SK-N-SH (cell line): ENCODE results near the gene DDX1. TPM values are rescaled to one million over a fixed set of nuclear protein-coding genes. Genes with fewer than 3 reads are reported as not detected.

Experiments
- CTCF ChIA-PET: fragments of 300-600, 350-600 bp; formaldehyde crosslinking; extraction: SDS; loops from one replicate; lab custom pipeline; 2021; lab: Yijun Ruan, JAX
- POLR2A ChIA-PET: fragments of 350-600 bp; sonication (Branson Sonifier 250); formaldehyde crosslinking; extraction: SDS; loops from one replicate; lab custom pipeline; 2020; ENCODE audit warnings: antibody characterized with exemption, inconsistent platforms; lab: Yijun Ruan, JAX
- DNase-seq: peaks from one replicate; pipeline ENCODE4 v3.0.0; 2012
- H2AFZ ChIP-seq: fragments of 200-600 bp; sonication (generic); 2 replicates; pipeline ENCODE4 v1.8.1; 2016; ENCODE audit warnings: antibody characterized with exemption, mild to moderate bottlenecking, low read depth
- H3F3A ChIP-seq: fragments of 200-600 bp; sonication (generic); replicated peaks from 2 replicates; pipeline ENCODE3; 2016; ENCODE audit warnings: antibody characterized with exemption, mild to moderate bottlenecking; ENCODE audit not compliant: insufficient read depth
- H3K27ac ChIP-seq, 2 experiments: fragments of 200-500 bp in 1 of 2; fragments of 200-600 bp in 1 of 2; sonication (Bioruptor generic) in 1 of 2; sonication (generic), shearing (Covaris generic) in 1 of 2; 2 replicates each; pipeline versions ENCODE4 v1.5.1 to v1.6.1; 2014 to 2016; ENCODE audit warnings: low read depth in 2 of 2, inconsistent platforms in 1 of 2, low read length in 1 of 2, mild to moderate bottlenecking in 1 of 2, mixed read lengths in 1 of 2
- H3K27me3 ChIP-seq: fragments of 200-600 bp; sonication (generic), shearing (Covaris generic); 2 replicates; pipeline ENCODE4 v1.6.1; 2016; ENCODE audit warnings: mixed run types; ENCODE audit not compliant: insufficient read depth
- H3K36me3 ChIP-seq, 2 experiments: fragments of 200-500 bp in 1 of 2; fragments of 200-600 bp in 1 of 2; sonication (Bioruptor generic) in 1 of 2; sonication (generic) in 1 of 2; replicated peaks in 1 of 2; 2 replicates each; pipeline versions ENCODE3 to v1.5.1; 2014 to 2016; ENCODE audit warnings: low read length in 1 of 2, mild to moderate bottlenecking in 1 of 2; ENCODE audit not compliant: insufficient read depth in 2 of 2, control insufficient read depth in 1 of 2
- H3K4me1 ChIP-seq, 2 experiments: fragments of 200-500 bp in 1 of 2; fragments of 200-600 bp in 1 of 2; sonication (Bioruptor generic) in 1 of 2; sonication (generic), shearing (Covaris generic) in 1 of 2; 2 replicates each; pipeline versions ENCODE4 v1.5.1 to v1.6.1; 2014 to 2016; ENCODE audit warnings: low read depth in 1 of 2, low read length in 1 of 2, mixed run types in 1 of 2; ENCODE audit not compliant: insufficient read depth in 2 of 2, control insufficient read depth in 1 of 2
- H3K4me2 ChIP-seq: fragments of 200-600 bp; sonication (generic), shearing (Covaris generic); 2 replicates; pipeline ENCODE4 v1.6.1; 2017; ENCODE audit warnings: mixed run types
- H3K4me3 ChIP-seq, 2 experiments: fragments of 200-500 bp in 1 of 2; fragments of 200-600 bp in 1 of 2; sonication (Bioruptor generic) in 1 of 2; sonication (generic), shearing (Covaris generic) in 1 of 2; 2 replicates each; pipeline versions ENCODE4 v1.5.1 to v1.8.1; 2014 to 2016; ENCODE audit warnings: low read depth in 2 of 2, inconsistent platforms in 1 of 2, low read length in 1 of 2, mild to moderate bottlenecking in 1 of 2, mixed read lengths in 1 of 2, moderate library complexity in 1 of 2
- H3K79me2 ChIP-seq: fragments of 200-600 bp; sonication (generic); 2 replicates; pipeline ENCODE4 v1.8.1; 2017; ENCODE audit warnings: mild to moderate bottlenecking; ENCODE audit not compliant: insufficient read depth
- H3K9ac ChIP-seq: fragments of 200-600 bp; sonication (generic); 2 replicates; pipeline ENCODE4 v1.6.1; 2017; ENCODE audit warnings: mixed run types
- H3K9me2 ChIP-seq: fragments of 200-600 bp; sonication (generic); 2 replicates; pipeline ENCODE4 v1.6.1; 2017; ENCODE audit warnings: mixed run types
- H3K9me3 ChIP-seq: fragments of 200-600 bp; sonication (generic); 2 replicates; pipeline ENCODE4 v1.6.1; 2017; ENCODE audit warnings: mixed run types, mild to moderate bottlenecking, moderate library complexity
- H4K20me1 ChIP-seq: fragments of 200-600 bp; sonication (generic); 2 replicates; pipeline ENCODE4 v1.6.1; 2017; ENCODE audit warnings: mild to moderate bottlenecking, mixed run types; ENCODE audit not compliant: insufficient read depth
- ELF1 ChIP-seq: IDR thresholded peaks from 2 replicates; pipeline ENCODE4 v1.4.0; 2012
- EP300 ChIP-seq, 2 experiments: IDR thresholded peaks; 2 replicates each; pipeline versions ENCODE4 v1.4.0 to v1.6.1; 2012; ENCODE audit warnings: borderline replicate concordance in 1 of 2, low read depth in 1 of 2, low read length in 1 of 2
- FOSL2 ChIP-seq: IDR thresholded peaks from 2 replicates; pipeline ENCODE4 v1.4.0; 2012; ENCODE audit warnings: low read depth, mild to moderate bottlenecking, moderate library complexity, borderline replicate concordance
- FOXM1 ChIP-seq: IDR thresholded peaks from 2 replicates; pipeline ENCODE4 v1.4.0; 2012; ENCODE audit warnings: low read depth, mild to moderate bottlenecking
- GABPA ChIP-seq: IDR thresholded peaks from 2 replicates; pipeline ENCODE4 v1.4.0; 2012; ENCODE audit warnings: low read depth, mild to moderate bottlenecking
- GATA2 ChIP-seq: sonication (generic); formaldehyde crosslinking; IDR thresholded peaks from 2 replicates; pipeline ENCODE4 v1.5.0; 2020; ENCODE audit warnings: mild to moderate bottlenecking, missing genetic modification reagents
- JUND ChIP-seq: IDR thresholded peaks from 2 replicates; pipeline ENCODE4 v1.4.0; 2012
- MXI1 ChIP-seq: IDR thresholded peaks from 2 replicates; pipeline ENCODE4 v1.6.1; 2012; ENCODE audit warnings: mild to moderate bottlenecking, low read depth, low read length, improper control_type of control experiment
- NFIC ChIP-seq: IDR thresholded peaks from 2 replicates; pipeline ENCODE4 v1.4.0; 2012; ENCODE audit warnings: borderline replicate concordance
- POLR2AphosphoS5 ChIP-seq: IDR thresholded peaks from 2 replicates; pipeline ENCODE4 v1.6.1; 2012; ENCODE audit warnings: low read depth, low read length
- RAD21 ChIP-seq: IDR thresholded peaks from 2 replicates; pipeline ENCODE4 v1.6.1; 2012; ENCODE audit warnings: mild to moderate bottlenecking, low read length
- RCOR1 ChIP-seq: fragments of 150-350 bp; IDR thresholded peaks from 2 replicates; pipeline ENCODE4 v1.6.1; 2017; ENCODE audit warnings: antibody characterized with exemption, low read length
- SIN3A ChIP-seq: IDR thresholded peaks from 2 replicates; pipeline ENCODE4 v1.6.1; 2012; ENCODE audit warnings: low read depth, mild to moderate bottlenecking, low read length, moderate library complexity, borderline replicate concordance
- TCF12 ChIP-seq: IDR thresholded peaks from 2 replicates; pipeline ENCODE4 v1.4.0; 2012
- YY1 ChIP-seq: IDR thresholded peaks from 2 replicates; pipeline ENCODE4 v1.4.0; 2012; ENCODE audit warnings: low read depth, mild to moderate bottlenecking
- ZBTB33 ChIP-seq: IDR thresholded peaks from 2 replicates; pipeline ENCODE4 v1.4.0; 2012; ENCODE audit warnings: low read depth, borderline replicate concordance
- WGBS: methylation state at CpG from one replicate; pipeline ENCODE4 v1.1.6; 2017; ENCODE audit warnings: low lambda C conversion rate; 5-methylcytosine and 5-hydroxymethylcytosine counted together
- polyA plus RNA-seq, 3 experiments: library from polyadenylated mRNA; depleted of rRNA; stranded (reverse); fragments of >200 nt; gene quantifications; 2 replicates each; pipeline ENCODE4 v1.2.3, GENCODE V29; 2012
- TF ChIP-seq, protein P1 (sequence below): IDR thresholded peaks from 2 replicates; pipeline ENCODE4 v1.4.0; 2012; ENCODE audit warnings: low read depth
- TF ChIP-seq, protein P2 (sequence below): IDR thresholded peaks from 2 replicates; pipeline ENCODE4; 2012

DDX1 gene
- polyA plus RNA-seq, 1 of the 3 experiments (the other 2 are of a cell fraction), result 54.5 TPM

DNA sequence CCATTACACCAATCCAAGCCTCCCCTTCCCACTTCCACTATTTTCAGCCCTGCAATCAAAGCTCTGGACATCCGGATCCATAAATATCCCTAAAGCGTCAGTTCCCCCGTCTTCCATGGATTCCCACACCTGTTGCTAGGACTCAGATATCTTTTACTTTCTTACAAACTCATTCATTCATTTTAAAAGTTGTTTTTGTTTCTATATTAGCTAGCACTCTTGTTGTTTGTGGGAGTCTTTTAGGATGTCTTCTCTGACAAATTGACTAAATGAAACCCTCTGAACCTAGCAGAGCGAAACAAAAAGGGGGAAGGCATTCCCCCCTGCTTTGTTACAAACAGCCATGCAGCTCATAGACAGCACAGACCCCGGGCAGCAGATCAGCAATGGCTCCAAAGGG is 21.6 kb upstream of the DDX1 start:
- 69% methylated on average over 5 of the region's 5 CpGs for WGBS
- Histone ChIP-seq H3K9me3 (no peaks in the 10 kb centered on the region), H3K27ac (no peak overlapping the region), H4K20me1 (no peaks in the 10 kb centered on the region), H3K79me2 (no peaks in the 10 kb centered on the region), H3F3A (no peaks in the 10 kb centered on the region), H3K36me3 (no peaks in the 10 kb centered on the region), H3K9me2 (no peaks in the 10 kb centered on the region), H3K4me2 (no peak overlapping the region), H3K4me3 (no peak overlapping the region), H3K4me1 (no peaks in the 10 kb centered on the region), H3K9ac (no peak overlapping the region), H3K27me3 (no peaks in the 10 kb centered on the region), H2AFZ (peak overlapping the region; percentile 20; the same call in 1 of the 2 replicates)
- POLR2A ChIA-PET, result no interaction called here
- DNase-seq, result no peak
- TF ChIP-seq RAD21 (no peak), RCOR1 (no peak), FOXM1 (no peak), JUND (no peak), ELF1 (no peak), MXI1 (no peak), ZBTB33 (no peak), NFIC (no peak), YY1 (no peak), TCF12 (no peak), SIN3A (no peak), EP300 (IDR thresholded peaks at IDR 0.05; ENCODE audit: borderline replicate concordance in 1 of 2, low read depth in 1 of 2, low read length in 1 of 2) (no peak)
- TF ChIP-seq, protein P1, sequence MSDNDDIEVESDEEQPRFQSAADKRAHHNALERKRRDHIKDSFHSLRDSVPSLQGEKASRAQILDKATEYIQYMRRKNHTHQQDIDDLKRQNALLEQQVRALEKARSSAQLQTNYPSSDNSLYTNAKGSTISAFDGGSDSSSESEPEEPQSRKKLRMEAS, result no peak
- TF ChIP-seq, protein P2, sequence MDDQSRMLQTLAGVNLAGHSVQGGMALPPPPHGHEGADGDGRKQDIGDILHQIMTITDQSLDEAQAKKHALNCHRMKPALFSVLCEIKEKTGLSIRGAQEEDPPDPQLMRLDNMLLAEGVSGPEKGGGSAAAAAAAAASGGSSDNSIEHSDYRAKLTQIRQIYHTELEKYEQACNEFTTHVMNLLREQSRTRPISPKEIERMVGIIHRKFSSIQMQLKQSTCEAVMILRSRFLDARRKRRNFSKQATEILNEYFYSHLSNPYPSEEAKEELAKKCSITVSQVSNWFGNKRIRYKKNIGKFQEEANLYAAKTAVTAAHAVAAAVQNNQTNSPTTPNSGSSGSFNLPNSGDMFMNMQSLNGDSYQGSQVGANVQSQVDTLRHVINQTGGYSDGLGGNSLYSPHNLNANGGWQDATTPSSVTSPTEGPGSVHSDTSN, result no peak
- CTCF ChIA-PET, result no interaction called here

DNA sequence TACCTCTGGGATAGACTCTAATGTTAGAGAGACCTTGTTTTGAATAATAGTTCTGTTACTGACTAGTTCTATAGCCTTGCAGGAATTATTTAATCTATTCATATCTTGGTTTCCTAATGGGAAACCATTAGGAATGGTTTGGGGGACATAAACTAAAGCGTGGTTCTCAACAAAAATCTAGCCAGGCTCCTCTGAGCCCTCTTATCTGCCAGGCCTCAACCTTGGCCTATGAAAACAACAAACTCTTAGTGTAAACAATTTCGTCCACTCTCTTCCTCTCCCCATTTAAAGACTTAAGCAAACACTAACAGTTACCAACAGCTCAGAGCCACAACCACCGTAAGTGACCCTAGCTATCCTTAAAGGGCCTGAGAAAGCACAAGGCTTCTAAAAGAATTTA is 19.9 kb upstream of the DDX1 start:
- TF ChIP-seq NFIC, result no peak
- no peak for TF ChIP-seq GATA2 (CRISPR knock-in tag)
- no peak for TF ChIP-seq FOSL2
- TF ChIP-seq, protein P2, result no peak
- no peak for TF ChIP-seq ELF1
- TF ChIP-seq GABPA, result no peak
- TF ChIP-seq, protein P1, result no peak
- no peak for TF ChIP-seq POLR2AphosphoS5
- no peak overlapping the region for H3K4me2 ChIP-seq
- no peaks in the 10 kb centered on the region for H3K9me3 ChIP-seq
- H3K4me1 ChIP-seq, result no peaks in the 10 kb centered on the region
- no peak overlapping the region for H2AFZ ChIP-seq
- no peak overlapping the region for H3K4me3 ChIP-seq
- no peaks in the 10 kb centered on the region for H3K9me2 ChIP-seq
- ChIA-PET CTCF (interaction anchor here (0.9 to 2.1 kb wide), 3 partner anchors 12 to 25 kb away, joined by 3 to 6 read pairs (median 5); no protein-coding TSS in a partner anchor), POLR2A (no interaction called here)
- no peaks in the 10 kb centered on the region for H3K79me2 ChIP-seq
- no peak overlapping the region for H3K9ac ChIP-seq
- 63% methylated on average over 3 of the region's 3 CpGs for WGBS
- H3K27me3 ChIP-seq, result no peaks in the 10 kb centered on the region
- H4K20me1 ChIP-seq, result no peaks in the 10 kb centered on the region
- no peak overlapping the region for H3K27ac ChIP-seq
- no peaks in the 10 kb centered on the region for H3F3A ChIP-seq
- H3K36me3 ChIP-seq, result no peaks in the 10 kb centered on the region
- no peak for DNase-seq
